Raji (cell line): ENCODE measurements around the gene FBXO47.

ENCODE experiments used
- POLR2A ChIP-seq: IDR thresholded peaks from 2 replicates; pipeline ENCODE4 v1.6.1; 2011; ENCODE audit warnings: low read depth, low read length, control low read depth; ENCODE audit not compliant: insufficient read depth

The FBXO47 gene

DNA sequence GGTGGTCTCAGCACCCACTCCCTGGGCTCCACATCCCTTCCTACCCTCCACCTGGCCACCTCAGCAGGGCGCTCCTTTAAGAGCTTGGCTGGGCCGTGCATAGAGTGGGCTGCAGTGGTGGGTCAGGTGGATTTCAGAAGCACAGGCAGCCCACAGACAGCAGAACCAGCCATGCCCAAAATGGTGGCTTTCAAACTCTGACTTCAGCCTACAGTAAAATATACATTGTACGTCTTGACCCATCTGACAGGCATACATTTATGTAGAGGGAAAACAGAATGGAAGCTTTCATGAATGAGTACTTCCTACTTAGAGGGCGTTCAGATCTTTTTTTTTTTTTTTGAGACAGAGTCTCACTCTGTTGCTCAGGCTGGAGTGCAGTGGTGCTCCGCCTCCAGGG, 67.8 kb downstream of the FBXO47 start:
- no peak for TF ChIP-seq POLR2A

- peak; percentile 34; the same call in 1 of the 2 replicates for TF ChIP-seq POLR2A
Observed at GRCh38 chr17:38898812-38899348, 68.3 kb downstream of the FBXO47 start.

GRCh38 chr17:38898291-38898679, 68.9 kb downstream of the FBXO47 start:
- no peak for TF ChIP-seq POLR2A

- TF ChIP-seq POLR2A, result no peak
Observed at GRCh38 chr17:38897671-38898290, 69.4 kb downstream of the FBXO47 start.

DNA sequence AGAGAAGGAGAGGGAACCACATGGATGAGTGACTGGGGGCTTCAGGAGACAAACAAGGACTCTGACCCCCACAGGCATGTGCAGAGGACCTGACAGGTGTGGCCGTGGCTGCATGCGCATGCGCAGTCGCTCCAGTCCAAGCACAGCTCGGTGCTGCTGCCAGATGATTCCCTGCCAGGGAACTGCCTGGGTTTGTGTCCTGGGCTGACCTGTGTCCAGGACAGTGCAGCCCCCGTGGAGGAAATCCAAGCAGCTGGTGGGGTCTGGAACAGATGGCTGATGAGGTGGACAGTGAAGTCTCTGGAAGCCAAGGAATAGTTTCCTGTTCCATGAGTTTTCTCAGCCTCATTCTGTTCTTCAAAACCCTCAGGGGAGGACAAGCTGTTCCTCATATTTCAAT, 70.0 kb downstream of the FBXO47 start:
- TF ChIP-seq POLR2A, result no peak

DNA sequence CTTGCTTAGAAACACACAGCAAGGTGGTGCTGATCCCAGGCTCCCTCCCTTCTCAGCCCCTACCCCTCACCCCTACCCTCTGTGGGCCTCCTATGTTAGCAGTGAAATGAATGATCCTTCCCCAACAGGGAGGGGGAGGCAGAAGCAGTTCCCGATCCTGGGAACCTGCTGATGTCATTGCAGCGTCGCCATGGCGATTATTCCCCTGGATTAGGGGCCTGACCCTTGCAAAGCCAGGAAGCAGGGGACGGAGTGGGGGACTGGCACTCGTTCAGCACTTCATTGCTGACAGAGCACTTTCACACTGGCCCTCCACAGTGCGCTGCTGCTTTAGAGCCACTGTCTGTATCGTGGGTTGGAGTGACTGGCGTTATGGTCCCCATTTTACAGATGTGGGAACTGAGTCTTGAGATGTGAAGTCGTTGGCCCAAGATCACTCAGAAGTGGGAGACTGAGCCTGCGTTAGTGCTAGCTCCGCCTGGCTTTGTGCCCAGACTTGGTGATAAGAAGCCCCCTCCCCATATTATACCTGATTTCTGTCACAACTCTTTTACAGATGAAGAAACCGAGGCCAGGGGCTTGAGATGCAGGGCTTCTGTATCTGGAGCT, 70.8 kb downstream of the FBXO47 start:
- TF ChIP-seq POLR2A, result no peak

DNA sequence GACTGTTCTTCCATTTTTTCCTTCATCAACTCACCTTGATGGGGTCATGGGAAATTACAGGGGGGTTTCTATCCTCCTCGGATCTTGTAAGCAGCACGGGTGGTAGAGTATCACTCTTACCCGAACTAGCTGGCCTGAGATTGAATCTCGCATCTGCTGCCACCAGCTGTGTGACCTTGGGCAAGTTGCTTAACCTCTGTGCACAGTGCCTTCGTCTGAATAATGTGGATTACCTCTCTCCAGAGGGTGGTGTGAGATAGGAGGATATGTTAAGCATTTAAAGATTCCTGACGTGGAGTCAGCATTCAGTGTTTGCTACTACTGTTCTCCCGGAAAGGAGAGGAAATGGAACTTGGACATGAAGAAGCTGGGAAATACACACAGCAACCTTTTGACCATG, 72.9 kb downstream of the FBXO47 start:
- no peak for TF ChIP-seq POLR2A

DNA sequence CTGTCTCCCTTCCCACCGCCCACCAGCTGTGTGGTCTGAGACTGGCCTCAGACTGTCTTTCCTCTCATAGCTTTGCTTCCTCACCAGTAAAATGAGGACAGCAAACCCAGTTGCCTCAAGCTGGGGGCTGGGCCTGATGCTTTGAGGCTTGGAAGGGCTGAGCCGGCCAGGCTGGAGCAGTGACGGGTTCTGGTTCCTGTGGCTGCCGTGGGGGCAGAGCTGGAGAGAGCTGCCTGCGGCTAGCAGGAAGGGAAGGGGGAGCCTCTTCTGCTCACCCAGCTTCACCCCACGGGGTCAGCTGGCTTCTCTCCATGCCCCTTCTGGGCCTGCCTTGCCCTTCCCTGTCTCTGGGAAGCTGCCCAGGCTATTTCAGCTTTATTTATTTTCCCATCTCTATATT, 73.6 kb downstream of the FBXO47 start:
- no peak for TF ChIP-seq POLR2A

DNA sequence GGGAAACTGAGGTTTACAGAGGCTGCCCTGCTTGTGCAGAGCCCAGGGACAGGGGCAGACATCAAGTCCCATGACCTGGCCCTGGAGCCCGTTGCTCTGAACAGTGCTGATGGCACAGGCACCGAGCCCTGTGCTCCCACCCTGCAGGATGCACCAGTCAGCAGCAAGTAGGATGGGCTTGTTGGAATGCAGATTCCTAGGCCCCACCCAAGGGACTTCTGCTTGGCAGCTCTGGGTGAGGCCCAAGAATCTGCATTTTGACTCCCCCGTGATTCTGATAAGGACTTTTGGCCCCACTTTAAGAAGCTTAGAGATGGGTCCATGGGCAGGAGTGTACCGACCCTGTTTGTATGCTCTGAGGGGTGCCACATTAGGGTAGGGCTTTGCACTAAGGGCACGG, 74.1 kb downstream of the FBXO47 start:
- TF ChIP-seq POLR2A, result no peak

- no peak for TF ChIP-seq POLR2A
Observed at GRCh38 chr17:38892620-38893019, 74.6 kb downstream of the FBXO47 start.

GRCh38 chr17:38892083-38892482, 75.1 kb downstream of the FBXO47 start:
- TF ChIP-seq POLR2A, result no peak

DNA sequence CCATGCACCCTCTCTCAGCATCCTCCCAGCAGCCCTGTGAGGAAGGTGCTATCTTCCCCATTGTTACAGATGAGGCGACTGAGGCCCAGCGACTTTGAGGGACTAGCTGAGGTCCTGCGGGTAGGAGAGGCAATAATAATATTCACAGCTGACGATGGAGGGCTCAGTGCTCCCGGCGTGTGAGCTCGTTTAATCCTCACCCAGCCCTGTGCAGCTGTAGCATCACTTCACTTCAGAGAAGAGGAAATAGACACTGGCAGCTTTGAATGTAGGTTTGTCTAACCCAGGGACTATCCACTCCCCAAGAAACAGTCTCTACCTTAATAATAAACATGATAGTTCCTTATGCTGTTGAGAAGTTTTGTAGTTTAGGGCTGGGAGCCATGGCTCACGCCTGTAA, 75.8 kb downstream of the FBXO47 start:
- no peak for TF ChIP-seq POLR2A

GRCh38 chr17:38890410-38890746, 76.8 kb downstream of the FBXO47 start:
- TF ChIP-seq POLR2A, result no peak

- TF ChIP-seq POLR2A, result no peak
Observed at GRCh38 chr17:38889745-38890409, 77.3 kb downstream of the FBXO47 start.

- TF ChIP-seq POLR2A, result no peak
Observed at GRCh38 chr17:38888842-38889241, 78.4 kb downstream of the FBXO47 start.

- no peak for TF ChIP-seq POLR2A
Observed at GRCh38 chr17:38886643-38887010, 80.6 kb downstream of the FBXO47 start.
